Vagina (tissue), 2 donors: ENCODE results near the gene TTLL3. TPM values are rescaled to one million over a fixed set of nuclear protein-coding genes. Genes with fewer than 3 reads are reported as not detected.

Experiments
- DNase-seq, 2 donors: peaks; one replicate each; pipeline ENCODE4 v3.0.0-alpha.2; 2017; ENCODE audit errors: extremely low spot score in 2 of 2
- H3K27ac ChIP-seq: fragments of 200-600 bp; sonication (generic); one replicate; pipeline ENCODE4 v1.5.1; 2019
- H3K27me3 ChIP-seq: fragments of 200-600 bp; sonication (generic); one replicate; pipeline ENCODE4 v1.5.1; 2019
- H3K36me3 ChIP-seq, 2 donors: fragments of 200-600 bp; sonication (generic); one replicate each; pipeline ENCODE4 v1.5.1; 2017 to 2019
- H3K4me1 ChIP-seq: fragments of 200-600 bp; sonication (generic); one replicate; pipeline ENCODE4 v1.5.1; 2019
- H3K4me3 ChIP-seq, 2 donors: fragments of 200-600 bp; sonication (generic); 1 replicate in 1 of 2; 2 replicates in 1 of 2; pipeline ENCODE4 v1.5.1; 2016 to 2019
- H3K9me3 ChIP-seq: fragments of 200-600 bp; sonication (generic); one replicate; pipeline ENCODE4 v1.5.1; 2019
- CTCF ChIP-seq, 3 experiments: fragments of 450-650 bp in 2 of 3; fragments of 200-600 bp in 1 of 3; sonication (generic) in 1 of 3; IDR thresholded peaks; one replicate each; pipeline ENCODE4 v1.5.1; 2017 to 2019; ENCODE audit warnings: antibody characterized with exemption in 3 of 3, mild to moderate bottlenecking in 2 of 3, moderate library complexity in 2 of 3
- POLR2A ChIP-seq, 2 donors: fragments of 450-650 bp; IDR thresholded peaks; one replicate each; pipeline ENCODE4 v1.6.1; 2017; ENCODE audit warnings: antibody characterized with exemption in 2 of 2, mild to moderate bottlenecking in 2 of 2, moderate library complexity in 2 of 2
- POLR2AphosphoS5 ChIP-seq, 2 donors: sonication (generic); formaldehyde crosslinking; IDR thresholded peaks; one replicate each; pipeline ENCODE4 v1.9.0; 2017; ENCODE audit warnings: antibody characterized with exemption in 2 of 2, mild to moderate bottlenecking in 2 of 2, low read depth in 1 of 2; ENCODE audit not compliant: insufficient read depth in 1 of 2
- intact Hi-C: fragments of 100-400 bp; cut with DNase I; formaldehyde crosslinking; loops from one replicate; pipeline ENCODE4 v1.15.1; 2023
- total RNA-seq: library from RNA; depleted of rRNA; stranded (reverse); fragments of >200 nt; gene quantifications from one replicate; pipeline ENCODE4 v1.2.3, GENCODE V29; 2016

The TTLL3 gene
- 73.4 TPM for total RNA-seq

GRCh38 chr3:9809615-9810432, at the start of gene TTLL3:
TSS of gene TTLL3 (plus strand) at chr3:9810262. CDS start at chr3:9810662, 400 bp downstream.
- no peak for DNase-seq
- peak within 1 kb of the TSS; percentile 94 for H3K27ac ChIP-seq
- H3K4me3 ChIP-seq, result peak within 1 kb of the TSS; percentile 62 to 68
- TF ChIP-seq POLR2AphosphoS5 (IDR thresholded peaks at IDR 0.05; ENCODE audit: insufficient read depth in 1 of 2, low read depth in 1 of 2), result peak; percentile 26 to 65
- TF ChIP-seq POLR2A (IDR thresholded peaks at IDR 0.05), result peak in 1 of 2 donors; percentile 15
- no peak for TF ChIP-seq CTCF (IDR thresholded peaks at IDR 0.05)
- peaks cover 19% of the 10 kb centered on the region for H3K4me1 ChIP-seq
- intact Hi-C loops, result loop anchor here (10.0 kb wide), 1 partner anchor 125 kb away; the partner anchor contains the start of gene CRELD1
- no peaks in the 10 kb centered on the region for H3K27me3 ChIP-seq
- H3K36me3 ChIP-seq, result peaks cover 0 to 39% of the 10 kb centered on the region in 2 donors
- H3K9me3 ChIP-seq, result no peaks in the 10 kb centered on the region

- TF ChIP-seq CTCF (IDR thresholded peaks at IDR 0.05) (no peak), POLR2AphosphoS5 (IDR thresholded peaks at IDR 0.05; ENCODE audit: insufficient read depth in 1 of 2, low read depth in 1 of 2) (no peak), POLR2A (IDR thresholded peaks at IDR 0.05) (no peak)
- H3K36me3 ChIP-seq, result peaks cover 0 to 32% of the 10 kb centered on the region in 2 donors
- H3K27ac ChIP-seq, result no peak overlapping the region
- H3K27me3 ChIP-seq, result no peaks in the 10 kb centered on the region
- H3K4me1 ChIP-seq, result no peaks in the 10 kb centered on the region
- H3K4me3 ChIP-seq, result no peak overlapping the region
- H3K9me3 ChIP-seq, result no peaks in the 10 kb centered on the region
- intact Hi-C loops, result no loop called here
- no peak for DNase-seq
These were observed 49.1 kb upstream of the TTLL3 start for GRCh38 chr3:9760779-9761505.

- no peak overlapping the region for H3K4me3 ChIP-seq
- DNase-seq, result no peak
- no peak overlapping the region for H3K27ac ChIP-seq
- peaks cover 0 to 23% of the 10 kb centered on the region in 2 donors for H3K36me3 ChIP-seq
- intact Hi-C loops, result no loop called here
- H3K27me3 ChIP-seq, result no peaks in the 10 kb centered on the region
- TF ChIP-seq POLR2A (IDR thresholded peaks at IDR 0.05), result no peak
- TF ChIP-seq POLR2AphosphoS5 (IDR thresholded peaks at IDR 0.05; ENCODE audit: insufficient read depth in 1 of 2, low read depth in 1 of 2), result no peak
- TF ChIP-seq CTCF (IDR thresholded peaks at IDR 0.05), result no peak
- no peaks in the 10 kb centered on the region for H3K9me3 ChIP-seq
- H3K4me1 ChIP-seq, result no peaks in the 10 kb centered on the region
These were observed 48.1 kb upstream of the TTLL3 start for GRCh38 chr3:9761919-9762318.

GRCh38 chr3:9762871-9763270, 47.2 kb upstream of the TTLL3 start:
- intact Hi-C loops, result no loop called here
- Histone ChIP-seq H3K27me3 (no peaks in the 10 kb centered on the region), H3K36me3 (peaks cover 0 to 13% of the 10 kb centered on the region in 2 donors), H3K27ac (no peak overlapping the region), H3K9me3 (no peaks in the 10 kb centered on the region), H3K4me1 (peaks cover 5% of the 10 kb centered on the region), H3K4me3 (no peak overlapping the region)
- no peak for DNase-seq
- TF ChIP-seq POLR2A (IDR thresholded peaks at IDR 0.05), result no peak

GRCh38 chr3:9765865-9766264, 44.2 kb upstream of the TTLL3 start:
- Histone ChIP-seq H3K4me3 (no peak overlapping the region), H3K27me3 (no peaks in the 10 kb centered on the region), H3K36me3 (no peaks in the 10 kb centered on the region), H3K27ac (no peak overlapping the region), H3K4me1 (peaks cover 35% of the 10 kb centered on the region), H3K9me3 (no peaks in the 10 kb centered on the region)
- DNase-seq, result no peak
- intact Hi-C loops, result no loop called here
- TF ChIP-seq POLR2A (IDR thresholded peaks at IDR 0.05) (no peak), CTCF (IDR thresholded peaks at IDR 0.05) (no peak), POLR2AphosphoS5 (IDR thresholded peaks at IDR 0.05; ENCODE audit: insufficient read depth in 1 of 2, low read depth in 1 of 2) (no peak)
